GM19395 (cell line): ENCODE measurements around the gene ISCA2.
"Not testable (repeated sequence)": the region's sequence is repeated elsewhere in the genome, so short reads cannot be mapped to it uniquely, and the experiment has no call there.

Experiments used
- ATAC-seq: cut with Tn5 transposase; IDR thresholded peaks from one replicate; pipeline ENCODE4 v1.9.1; 2021; ENCODE audit warnings: mild to moderate bottlenecking, moderate library complexity; ENCODE audit not compliant: unreplicated experiment

The ISCA2 gene

DNA sequence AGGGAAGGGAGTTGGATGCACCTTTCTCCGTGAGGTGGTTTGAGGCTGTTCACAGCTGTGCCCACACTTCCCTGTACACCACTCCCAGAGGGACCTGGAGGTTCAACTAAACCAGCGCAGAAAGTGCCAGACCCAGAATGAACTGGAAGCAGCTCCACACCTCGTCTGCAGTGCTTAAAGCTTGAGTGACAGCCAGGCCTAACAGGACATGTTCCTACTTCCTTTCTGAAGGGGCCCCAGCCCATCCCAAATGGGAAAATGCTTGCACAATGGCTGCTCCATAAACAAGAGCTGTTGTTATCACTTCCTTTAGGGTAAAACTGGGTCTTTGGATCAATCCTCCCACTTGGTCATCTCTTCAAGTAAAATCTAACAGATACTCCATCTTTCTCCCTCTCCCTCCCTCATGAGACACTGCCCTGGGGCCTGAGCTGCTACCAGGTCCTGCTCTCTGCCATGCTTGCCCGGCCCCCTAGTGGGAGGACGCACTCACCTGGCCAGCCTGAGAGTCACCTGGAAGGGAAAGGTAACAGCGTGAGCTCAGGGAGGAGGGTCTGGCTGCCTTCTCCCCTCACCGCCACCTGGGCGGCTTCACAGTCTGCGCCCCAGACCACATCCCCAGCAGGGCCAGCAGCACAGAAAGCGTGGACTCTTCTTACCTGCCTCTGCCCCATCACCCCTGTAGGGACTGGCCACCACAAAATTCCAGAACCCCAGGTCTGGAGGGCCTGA lies 33.5 kb downstream of the ISCA2 start:
- no peak for ATAC-seq

GRCh38 chr14:74527736-74528280 lies 34.2 kb downstream of the ISCA2 start:
- no peak for ATAC-seq

GRCh38 chr14:74528406-74528805 lies 34.8 kb downstream of the ISCA2 start:
- no peak for ATAC-seq

GRCh38 chr14:74528886-74529285 lies 35.3 kb downstream of the ISCA2 start:
- ATAC-seq = no peak

DNA sequence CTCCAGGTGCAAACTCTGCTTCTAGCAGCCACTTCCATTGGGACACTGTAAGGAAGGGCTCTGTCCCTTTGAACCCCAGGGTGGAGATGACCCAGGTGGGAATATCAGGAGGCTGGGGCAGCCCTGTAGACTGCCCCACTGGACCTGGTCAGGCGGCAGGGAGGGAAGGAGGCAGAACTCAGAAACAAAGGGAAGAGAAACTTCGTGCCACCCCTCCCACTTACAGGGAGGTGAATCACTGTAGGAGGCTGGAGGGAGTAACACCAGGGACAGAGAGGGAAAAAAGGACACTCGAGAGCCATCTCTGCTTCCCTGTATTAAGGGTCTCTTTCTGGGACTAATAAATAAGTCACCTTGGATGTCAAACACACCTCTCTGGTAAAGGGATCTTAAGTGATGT lies 37.4 kb downstream of the ISCA2 start:
- ATAC-seq = no peak

DNA sequence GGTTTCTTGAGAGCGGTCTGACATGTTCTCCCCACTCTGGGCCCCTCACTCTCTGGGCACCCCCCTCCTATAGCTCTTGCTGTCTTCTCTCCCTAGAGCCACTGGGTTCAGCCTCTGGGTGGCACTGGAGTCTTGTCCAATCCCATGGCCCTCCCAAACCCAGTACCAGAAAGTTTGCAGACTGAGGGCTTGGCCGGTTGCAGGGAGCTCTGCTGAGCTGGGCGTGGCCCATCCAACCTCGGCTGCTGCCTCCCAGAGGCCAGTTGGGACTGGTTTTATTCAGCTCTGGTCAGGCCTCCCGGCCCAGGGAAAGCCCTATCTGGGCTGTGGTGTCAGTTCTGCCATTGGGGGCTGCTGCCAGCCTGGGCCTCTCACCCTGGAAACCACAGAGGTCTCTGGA lies 37.9 kb downstream of the ISCA2 start:
- ATAC-seq = no peak

DNA sequence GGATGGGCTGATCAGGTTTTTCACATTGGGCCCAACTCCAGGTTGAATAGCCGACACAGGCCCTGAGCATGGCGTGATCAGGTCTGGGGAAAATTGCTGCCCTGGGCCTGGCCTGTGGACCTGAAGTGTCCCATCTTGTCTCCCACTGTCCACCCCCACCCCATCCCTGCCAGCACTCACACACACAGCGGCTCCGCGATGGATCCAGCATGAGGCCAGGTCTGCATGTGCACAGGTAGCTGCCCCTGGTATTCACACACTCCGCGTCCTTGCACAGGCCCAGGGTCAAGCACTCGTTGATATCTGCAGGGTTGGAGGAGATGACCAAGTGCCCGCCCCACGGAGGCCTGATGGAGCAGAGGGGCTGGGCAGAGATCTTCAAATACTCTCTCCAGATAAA lies 38.7 kb downstream of the ISCA2 start:
- ATAC-seq = no peak

DNA sequence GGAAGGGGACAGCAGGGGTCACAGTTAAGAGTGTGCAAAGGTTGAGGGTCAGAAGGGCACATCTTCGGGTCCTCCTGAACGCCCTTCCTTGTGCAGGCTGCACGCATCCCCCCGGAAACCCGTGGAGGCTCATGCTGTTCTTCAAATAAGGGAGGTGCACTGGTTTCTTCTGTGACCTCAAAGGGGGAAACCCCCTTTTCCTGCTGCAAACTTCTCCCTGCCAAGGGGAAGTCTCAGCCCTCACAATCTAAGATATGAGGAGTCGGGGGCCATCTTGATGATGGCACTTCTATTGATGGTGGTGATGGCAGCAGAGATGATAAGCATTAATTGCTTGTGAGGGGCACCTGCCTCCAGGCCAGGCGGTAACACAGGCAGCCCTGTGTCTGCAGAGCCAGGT lies 40.0 kb downstream of the ISCA2 start:
- ATAC-seq = no peak

GRCh38 chr14:74535756-74536325 lies 42.3 kb downstream of the ISCA2 start:
- ATAC-seq = no peak

- ATAC-seq = not testable (repeated sequence)
Measured at GRCh38 chr14:74536336-74536735, 42.8 kb downstream of the ISCA2 start.

GRCh38 chr14:74538411-74539391 lies 45.1 kb downstream of the ISCA2 start:
- no peak for ATAC-seq

- no peak for ATAC-seq
Measured at GRCh38 chr14:74539503-74539902, 45.9 kb downstream of the ISCA2 start.

DNA sequence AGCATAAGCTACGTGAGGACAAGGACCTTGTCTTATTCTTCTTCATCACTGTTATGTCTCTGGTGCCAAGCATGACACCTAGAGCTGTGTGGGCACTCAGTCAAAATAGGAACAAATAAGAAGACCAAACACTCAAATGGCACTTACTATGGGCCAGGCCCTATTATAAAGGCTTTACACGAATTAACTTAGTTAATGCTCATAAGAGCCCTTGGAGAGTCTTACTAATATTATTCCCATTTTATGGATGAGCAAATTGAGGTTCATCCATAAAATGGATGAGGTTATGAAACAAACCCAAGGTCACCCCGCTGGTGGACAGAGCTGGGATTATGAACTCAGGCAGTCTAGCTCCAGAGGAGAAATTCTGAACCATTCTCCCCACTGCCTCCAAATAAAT lies 47.7 kb downstream of the ISCA2 start:
- no peak for ATAC-seq

- no peak for ATAC-seq
Measured at GRCh38 chr14:74542056-74542685, 48.6 kb downstream of the ISCA2 start.

DNA sequence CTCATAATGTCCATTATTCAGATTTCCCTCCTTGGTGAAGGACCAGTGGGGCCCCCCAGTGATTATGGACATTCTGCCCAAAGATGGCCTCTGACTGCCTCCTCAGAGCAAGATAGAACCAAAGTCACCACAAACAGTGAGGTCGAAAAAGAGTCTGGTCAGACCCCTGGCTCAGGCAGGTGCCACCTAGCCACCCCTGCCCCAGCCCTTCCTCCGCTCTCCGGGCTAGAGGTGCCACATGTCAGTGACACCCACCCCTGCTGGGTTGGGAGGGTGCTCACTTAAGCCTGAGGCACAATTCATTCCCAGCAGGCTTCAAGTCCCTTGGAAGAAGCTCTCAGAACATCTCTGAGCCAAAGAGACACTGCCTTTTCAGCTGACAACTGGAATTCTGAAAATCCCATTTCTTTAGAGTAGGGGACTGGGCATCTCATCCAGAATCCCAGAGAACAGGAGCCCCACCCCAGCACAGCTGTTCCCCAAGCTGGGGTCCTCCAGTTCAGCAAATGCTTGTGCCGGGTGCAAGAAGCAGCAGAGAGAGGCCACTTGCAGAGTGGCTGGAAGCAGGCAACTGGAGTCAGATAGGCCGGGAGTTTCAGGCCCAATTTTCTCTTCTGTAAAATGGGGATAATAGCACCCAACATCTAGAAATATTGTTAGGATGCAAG lies 50.3 kb downstream of the ISCA2 start:
- ATAC-seq = no peak

DNA sequence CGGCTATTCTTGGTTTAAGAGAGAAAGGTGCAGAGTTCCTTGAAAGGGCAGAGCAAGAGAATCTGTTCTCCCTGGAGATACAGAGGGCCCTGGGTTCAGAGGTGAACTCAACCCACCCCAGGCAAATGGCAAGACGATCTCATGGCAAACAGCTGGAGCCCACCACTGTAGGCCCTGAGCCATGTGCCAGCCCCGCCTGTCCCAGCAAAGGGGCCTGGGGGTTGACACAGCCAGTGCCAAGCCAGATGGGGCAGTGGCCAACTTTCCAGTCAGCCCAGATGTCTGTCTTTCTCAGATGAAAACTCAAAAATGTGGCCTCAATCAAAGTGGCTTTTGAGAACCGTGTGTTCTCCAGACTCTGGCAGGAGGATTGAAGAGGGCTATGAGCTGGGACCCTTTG lies 51.8 kb downstream of the ISCA2 start:
- ATAC-seq = no peak

- no peak for ATAC-seq
Measured at GRCh38 chr14:74546416-74546815, 52.9 kb downstream of the ISCA2 start.
